GM12878 (cell line): ENCODE data around the gene ERCC2.

Experiments used
- POLR2A ChIP-seq: IDR thresholded peaks from 2 replicates; pipeline ENCODE4 v1.6.1; 2011; ENCODE audit warnings: low read depth, mild to moderate bottlenecking, low read length
- TAF1 ChIP-seq: IDR thresholded peaks from 2 replicates; pipeline ENCODE4 v1.6.1; 2011; ENCODE audit warnings: mild to moderate bottlenecking, low read depth, low read length, borderline replicate concordance
- YY1 ChIP-seq: IDR thresholded peaks from 2 replicates; pipeline ENCODE4 v1.6.1; 2011; ENCODE audit warnings: low read depth, mild to moderate bottlenecking, low read length
- ZBTB33 ChIP-seq: fragments of 450-650 bp; IDR thresholded peaks from 2 replicates; pipeline ENCODE4 v1.6.1; 2017; ENCODE audit warnings: mild to moderate bottlenecking

GRCh38 chr19:45391871-45392665 lies 21.7 kb upstream of the ERCC2 start:
- TF ChIP-seq TAF1, result no peak
- no peak for TF ChIP-seq POLR2A
- TF ChIP-seq YY1, result no peak
- no peak for TF ChIP-seq ZBTB33
